Keratinocyte (primary cell): Measurements from ENCODE around the gene RPS6KL1. TPM values are rescaled to one million over a fixed set of nuclear protein-coding genes. Genes with fewer than 3 reads are reported as not detected.

ENCODE experiments used
- DNase-seq: peaks from one replicate; pipeline ENCODE4 v3.0.0-alpha.2; 2011; ENCODE audit warnings: low read depth, missing footprints, low spot score
- FAIRE-seq: peaks from 2 replicates; lab custom pipeline; 2011; peaks lifted over from hg19 to GRCh38; lab: Jason Lieb, UNC
- H2AFZ ChIP-seq: 2 replicates; pipeline ENCODE4 v1.6.0; 2012; ENCODE audit warnings: low read length, control low read depth, inconsistent platforms; ENCODE audit not compliant: control insufficient read depth
- H3K27ac ChIP-seq: 2 replicates; pipeline ENCODE4 v1.5.1; 2011; ENCODE audit warnings: low read length; ENCODE audit not compliant: control insufficient read depth, insufficient read depth
- H3K27me3 ChIP-seq: 3 replicates; pipeline ENCODE4 v1.6.0; 2011; ENCODE audit warnings: low read length; ENCODE audit not compliant: control insufficient read depth, insufficient read depth; ENCODE audit errors: extremely low read depth
- H3K36me3 ChIP-seq, 2 experiments: 2 replicates in 1 of 2; 3 replicates in 1 of 2; pipeline ENCODE4 v1.5.1; 2011; ENCODE audit warnings: low read length in 2 of 2, mild to moderate bottlenecking in 1 of 2; ENCODE audit not compliant: control insufficient read depth in 2 of 2, insufficient read depth in 2 of 2; ENCODE audit errors: extremely low read depth in 1 of 2
- H3K4me1 ChIP-seq: 3 replicates; pipeline ENCODE4 v1.5.1; 2011; ENCODE audit warnings: low read length; ENCODE audit not compliant: control insufficient read depth, insufficient read depth; ENCODE audit errors: extremely low read depth
- H3K4me2 ChIP-seq: 3 replicates; pipeline ENCODE4 v1.6.0; 2011; ENCODE audit warnings: low read depth, low read length; ENCODE audit not compliant: control insufficient read depth, insufficient read depth; ENCODE audit errors: extremely low read depth
- H3K4me3 ChIP-seq, 3 experiments: fragments of 200-600 bp in 1 of 3; sonication (generic) in 1 of 3; 2 replicates in 2 of 3; 3 replicates in 1 of 3; pipeline ENCODE4 v1.5.1; 2011 to 2016; ENCODE audit warnings: low read length in 3 of 3, mild to moderate bottlenecking in 3 of 3, control low read depth in 2 of 3, inconsistent platforms in 1 of 3, low read depth in 1 of 3, mixed read lengths in 1 of 3, mixed run types in 1 of 3, moderate library complexity in 1 of 3; ENCODE audit not compliant: control insufficient read depth in 2 of 3, insufficient read depth in 2 of 3; ENCODE audit errors: extremely low read depth in 1 of 3
- H3K79me2 ChIP-seq: 2 replicates; pipeline ENCODE4 v1.6.0; 2012; ENCODE audit warnings: low read length; ENCODE audit not compliant: control insufficient read depth, insufficient read depth
- H3K9ac ChIP-seq: 3 replicates; pipeline ENCODE4 v1.6.0; 2011; ENCODE audit warnings: low read length; ENCODE audit not compliant: control insufficient read depth, insufficient read depth; ENCODE audit errors: extremely low read depth
- H3K9me1 ChIP-seq: 3 replicates; pipeline ENCODE4 v1.6.0; 2011; ENCODE audit warnings: low read length; ENCODE audit not compliant: control insufficient read depth, insufficient read depth; ENCODE audit errors: extremely low read depth
- H3K9me3 ChIP-seq: 2 replicates; pipeline ENCODE4 v1.5.1; 2012; ENCODE audit warnings: low read depth, low read length; ENCODE audit not compliant: control insufficient read depth
- H4K20me1 ChIP-seq: 3 replicates; pipeline ENCODE4 v1.6.0; 2011; ENCODE audit warnings: low read length; ENCODE audit not compliant: control insufficient read depth, insufficient read depth; ENCODE audit errors: extremely low read depth
- CTCF ChIP-seq, 3 experiments: IDR thresholded peaks in 1 of 3; conservative IDR thresholded peaks in 1 of 3; optimal IDR thresholded peaks in 1 of 3; 2 replicates in 2 of 3; 3 replicates in 1 of 3; pipeline versions ENCODE3 to v1.5.1; 2011; ENCODE audit warnings: low read length in 3 of 3, mild to moderate bottlenecking in 3 of 3, moderate library complexity in 2 of 3, control low read depth in 1 of 3, inconsistent platforms in 1 of 3; ENCODE audit not compliant: insufficient read depth in 2 of 3; ENCODE audit errors: extremely low read depth in 1 of 3
- EZH2 ChIP-seq: IDR thresholded peaks from one replicate; pipeline ENCODE4 v1.6.1; 2012; ENCODE audit warnings: inconsistent platforms, mild to moderate bottlenecking, low read length, moderate library complexity
- dilution Hi-C: fragments of 300-500 bp; cut with MboI; formaldehyde crosslinking; loops from one replicate; pipeline ENCODE4 v1.7.0; 2020; ENCODE audit warnings: low sequenced_read_pairs; ENCODE audit not compliant: extremely low pct_ligation_motif_present
- polyA plus RNA-seq, 5 experiments: library from polyadenylated mRNA; depleted of rRNA in 3 of 5; stranded (reverse) in 3 of 5; stranded (forward) in 1 of 5; unstranded in 1 of 5; fragments of >200 nt; gene quantifications; 1 replicate in 1 of 5; 2 replicates in 3 of 5; 3 replicates in 1 of 5; pipeline versions ENCODE4 v1.2.1 to v1.2.3, GENCODE V29; 2011 to 2012; ENCODE audit warnings: missing spikeins in 2 of 5, low read depth in 1 of 5, low replicate concordance in 1 of 5

Gene RPS6KL1
- polyA plus RNA-seq, 1 donor (not counting 4 experiments of a cell fraction or from before 2014, with no cell fraction given), result 0.69 TPM

- Histone ChIP-seq H3K9me1 (no peaks in the 10 kb centered on the region), H3K4me3 (no peak overlapping the region), H2AFZ (no peak overlapping the region), H4K20me1 (no peaks in the 10 kb centered on the region), H3K27ac (no peak overlapping the region), H3K9me3 (no peaks in the 10 kb centered on the region), H3K9ac (no peak overlapping the region), H3K4me1 (no peaks in the 10 kb centered on the region), H3K79me2 (no peaks in the 10 kb centered on the region), H3K36me3 (no peaks in the 10 kb centered on the region), H3K4me2 (no peak overlapping the region), H3K27me3 (peaks cover 8% of the 10 kb centered on the region)
- TF ChIP-seq CTCF (optimal IDR thresholded peaks at IDR 0.05 in 1 of 3, IDR thresholded peaks at IDR 0.05 in 1 of 3, conservative IDR thresholded peaks at IDR 0.05 in 1 of 3; ENCODE audit: extremely low read depth in 1 of 3, insufficient read depth in 2 of 3, low read length in 3 of 3), result no peak
- no peak for TF ChIP-seq EZH2
- dilution Hi-C loops, result no loop called here
- FAIRE-seq (no peak), DNase-seq (no peak)
Observed at GRCh38 chr14:74861734-74862090, 61.3 kb downstream of the RPS6KL1 start.

GRCh38 chr14:74860899-74861733 is 61.9 kb downstream of the RPS6KL1 start:
- Histone ChIP-seq H4K20me1 (no peaks in the 10 kb centered on the region), H3K4me2 (no peak overlapping the region), H3K79me2 (no peaks in the 10 kb centered on the region), H3K27me3 (peaks cover 2% of the 10 kb centered on the region), H3K9me1 (no peaks in the 10 kb centered on the region), H3K9ac (no peak overlapping the region), H3K27ac (no peak overlapping the region), H3K9me3 (no peaks in the 10 kb centered on the region), H2AFZ (no peak overlapping the region), H3K4me1 (no peaks in the 10 kb centered on the region), H3K36me3 (no peaks in the 10 kb centered on the region), H3K4me3 (no peak overlapping the region)
- dilution Hi-C loops, result no loop called here
- TF ChIP-seq CTCF (optimal IDR thresholded peaks at IDR 0.05 in 1 of 3, IDR thresholded peaks at IDR 0.05 in 1 of 3, conservative IDR thresholded peaks at IDR 0.05 in 1 of 3; ENCODE audit: extremely low read depth in 1 of 3, insufficient read depth in 2 of 3, low read length in 3 of 3) (peak; percentile 86 to 89 (median 87)), EZH2 (no peak)
- peak; percentile 70 for DNase-seq
- peak; percentile 79 for FAIRE-seq
